RWPE1 (cell line): ENCODE data around the gene MICALL2.

Experiments used
- CTCF ChIA-PET: fragments of 350-600 bp; sonication (Branson Sonifier 250); formaldehyde crosslinking; extraction: SDS; loops from one replicate; lab custom pipeline; 2021; lab: Yijun Ruan, JAX
- POLR2A ChIA-PET: fragments of 400-600 bp; formaldehyde crosslinking; extraction: SDS; loops from one replicate; lab custom pipeline; 2020; ENCODE audit warnings: antibody characterized with exemption; ENCODE audit not compliant: low non-redundant PET; lab: Yijun Ruan, JAX
- DNase-seq: peaks from one replicate; pipeline ENCODE4 v3.0.0; 2012; ENCODE audit warnings: low spot score
- H3K27ac ChIP-seq: fragments of 450-650 bp; 2 replicates; pipeline ENCODE4 v1.5.1; 2017
- CTCF ChIP-seq: fragments of 450-650 bp; conservative IDR thresholded peaks from 2 replicates; pipeline ENCODE4 v1.5.1; 2017; ENCODE audit warnings: low read depth, mild to moderate bottlenecking

The MICALL2 gene

GRCh38 chr7:1486571-1486970 is 27.3 kb upstream of the MICALL2 start:
- ChIA-PET POLR2A (no interaction called here), CTCF (interaction anchor here (1.0 kb wide), 1 partner anchor 12 kb away, joined by 3 read pairs; no protein-coding TSS in a partner anchor)
- DNase-seq: no peak
- no peak for TF ChIP-seq CTCF
- H3K27ac ChIP-seq: no peak overlapping the region

- no peak overlapping the region for H3K27ac ChIP-seq
- TF ChIP-seq CTCF: no peak
- ChIA-PET CTCF (no interaction called here), POLR2A (no interaction called here)
- DNase-seq: no peak
Observed at GRCh38 chr7:1485156-1485555, 25.9 kb upstream of the MICALL2 start.

GRCh38 chr7:1484569-1484968 is 25.3 kb upstream of the MICALL2 start:
- CTCF ChIA-PET: no interaction called here
- no peak for DNase-seq
- POLR2A ChIA-PET: no interaction called here
- H3K27ac ChIP-seq: no peak overlapping the region
- no peak for TF ChIP-seq CTCF

GRCh38 chr7:1483536-1484505 is 24.6 kb upstream of the MICALL2 start:
- no peak for DNase-seq
- no peak for TF ChIP-seq CTCF
- CTCF ChIA-PET: interaction anchor here (0.5 kb wide), 1 partner anchor 18 kb away, joined by 4 read pairs; no protein-coding TSS in a partner anchor
- POLR2A ChIA-PET: no interaction called here
- no peak overlapping the region for H3K27ac ChIP-seq

- POLR2A ChIA-PET: no interaction called here
- no peak for DNase-seq
- no peak for TF ChIP-seq CTCF
- no peak overlapping the region for H3K27ac ChIP-seq
- CTCF ChIA-PET: no interaction called here
Observed at GRCh38 chr7:1483079-1483478, 23.8 kb upstream of the MICALL2 start.

- peak overlapping the region; percentile 13 for H3K27ac ChIP-seq
- POLR2A ChIA-PET: no interaction called here
- no peak for TF ChIP-seq CTCF
- no peak for DNase-seq
- CTCF ChIA-PET: no interaction called here
Observed at GRCh38 chr7:1481300-1481699, 22.0 kb upstream of the MICALL2 start.
